H1 (cell line): ENCODE data around the gene UBB.

Experiments
- BACH1 ChIP-seq: IDR thresholded peaks from 2 replicates; pipeline ENCODE4 v1.6.1; 2012; ENCODE audit warnings: low read length, improper control_type of control experiment
- CHD2 ChIP-seq: IDR thresholded peaks from 2 replicates; pipeline ENCODE4 v1.6.1; 2012; ENCODE audit warnings: low read length, improper control_type of control experiment
- EGR1 ChIP-seq: IDR thresholded peaks from 2 replicates; pipeline ENCODE4 v1.6.1; 2011; ENCODE audit warnings: low read depth, low read length, borderline replicate concordance
- EP300 ChIP-seq, 2 experiments: IDR thresholded peaks; 1 replicate in 1 of 2; 2 replicates in 1 of 2; pipeline ENCODE4 v1.6.1; 2011 to 2012; ENCODE audit warnings: low read depth in 2 of 2, low read length in 2 of 2, mild to moderate bottlenecking in 2 of 2, borderline replicate concordance in 1 of 2, inconsistent platforms in 1 of 2, moderate library complexity in 1 of 2
- GABPA ChIP-seq: IDR thresholded peaks from 2 replicates; pipeline ENCODE4 v1.6.1; 2011; ENCODE audit warnings: mild to moderate bottlenecking, low read length, moderate library complexity, borderline replicate concordance; ENCODE audit not compliant: insufficient read depth
- KDM1A ChIP-seq: fragments of 200-600, 300-600 bp; sonication (generic); IDR thresholded peaks from 2 replicates; pipeline ENCODE4 v1.7.1; 2016; ENCODE audit warnings: mild to moderate bottlenecking, low read length, borderline replicate concordance
- MAFK ChIP-seq: IDR thresholded peaks from 2 replicates; pipeline ENCODE4 v1.6.1; 2012; ENCODE audit warnings: low read depth, mild to moderate bottlenecking, improper control_type of control experiment, low read length
- POLR2A ChIP-seq, 2 experiments: IDR thresholded peaks; 1 replicate in 1 of 2; 2 replicates in 1 of 2; pipeline ENCODE4 v1.6.1; 2011; ENCODE audit warnings: low read depth in 2 of 2, low read length in 2 of 2, mild to moderate bottlenecking in 2 of 2; ENCODE audit errors: control extremely low read depth in 1 of 2
- POLR2AphosphoS5 ChIP-seq: IDR thresholded peaks from 2 replicates; pipeline ENCODE4 v1.6.1; 2011; ENCODE audit warnings: low read depth, low read length
- RXRA ChIP-seq: IDR thresholded peaks from 2 replicates; pipeline ENCODE4 v1.6.1; 2011; ENCODE audit warnings: low read depth, mild to moderate bottlenecking, low read length, moderate library complexity; ENCODE audit not compliant: insufficient read depth
- ZNF274 ChIP-seq: IDR thresholded peaks from 2 replicates; pipeline ENCODE4 v1.7.0; 2012; ENCODE audit warnings: low read length, borderline replicate concordance; ENCODE audit errors: extremely low read depth
- TF ChIP-seq, protein P1 (sequence below), 3 experiments: IDR thresholded peaks; 1 replicate in 2 of 3; 2 replicates in 1 of 3; pipeline versions ENCODE4 v1.5.1 to v1.6.1; 2011; ENCODE audit warnings: low read length in 3 of 3, mild to moderate bottlenecking in 3 of 3, inconsistent platforms in 2 of 3, low read depth in 1 of 3, moderate library complexity in 1 of 3; ENCODE audit not compliant: insufficient read depth in 1 of 3; ENCODE audit errors: control extremely low read depth in 1 of 3

DNA sequence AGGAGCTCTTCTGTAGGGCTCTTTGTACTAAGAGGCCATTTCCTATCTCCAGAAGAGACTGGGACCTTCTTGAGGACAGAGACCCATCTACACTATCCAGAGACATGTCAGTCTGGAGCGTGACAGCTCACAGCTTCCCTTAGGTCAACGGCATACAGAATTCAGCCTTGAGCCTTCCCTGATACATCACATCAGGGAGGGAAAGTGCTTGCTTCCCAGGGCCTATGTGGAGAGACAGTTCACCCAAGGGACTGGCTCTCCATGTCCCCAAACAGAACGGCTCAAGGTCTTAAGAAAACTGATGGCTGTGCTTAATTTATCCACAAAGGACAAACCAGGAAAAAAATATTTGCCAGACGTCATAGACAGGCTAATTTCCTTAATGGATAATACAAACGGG lies 35.3 kb upstream of the UBB start:
- TF ChIP-seq POLR2A (IDR thresholded peaks at IDR 0.05; ENCODE audit: control extremely low read depth in 1 of 2, low read depth in 2 of 2, low read length in 2 of 2) (peak in 1 of 2 experiments; percentile 50; a peak in 1 of 3 replicates), EP300 (IDR thresholded peaks at IDR 0.05; ENCODE audit: borderline replicate concordance in 1 of 2, low read depth in 2 of 2, low read length in 2 of 2) (no peak), MAFK (no peak), POLR2AphosphoS5 (peak; percentile 78), KDM1A (no peak), ZNF274 (no peak), GABPA (no peak), BACH1 (no peak), CHD2 (no peak), RXRA (no peak), EGR1 (no peak)
- TF ChIP-seq, protein P1, sequence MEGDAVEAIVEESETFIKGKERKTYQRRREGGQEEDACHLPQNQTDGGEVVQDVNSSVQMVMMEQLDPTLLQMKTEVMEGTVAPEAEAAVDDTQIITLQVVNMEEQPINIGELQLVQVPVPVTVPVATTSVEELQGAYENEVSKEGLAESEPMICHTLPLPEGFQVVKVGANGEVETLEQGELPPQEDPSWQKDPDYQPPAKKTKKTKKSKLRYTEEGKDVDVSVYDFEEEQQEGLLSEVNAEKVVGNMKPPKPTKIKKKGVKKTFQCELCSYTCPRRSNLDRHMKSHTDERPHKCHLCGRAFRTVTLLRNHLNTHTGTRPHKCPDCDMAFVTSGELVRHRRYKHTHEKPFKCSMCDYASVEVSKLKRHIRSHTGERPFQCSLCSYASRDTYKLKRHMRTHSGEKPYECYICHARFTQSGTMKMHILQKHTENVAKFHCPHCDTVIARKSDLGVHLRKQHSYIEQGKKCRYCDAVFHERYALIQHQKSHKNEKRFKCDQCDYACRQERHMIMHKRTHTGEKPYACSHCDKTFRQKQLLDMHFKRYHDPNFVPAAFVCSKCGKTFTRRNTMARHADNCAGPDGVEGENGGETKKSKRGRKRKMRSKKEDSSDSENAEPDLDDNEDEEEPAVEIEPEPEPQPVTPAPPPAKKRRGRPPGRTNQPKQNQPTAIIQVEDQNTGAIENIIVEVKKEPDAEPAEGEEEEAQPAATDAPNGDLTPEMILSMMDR (IDR thresholded peaks at IDR 0.05; ENCODE audit: control extremely low read depth in 1 of 3, insufficient read depth in 1 of 3, low read depth in 1 of 3, low read length in 3 of 3), result no peak
